A549 (cell line): ENCODE results near the gene PCSK6. TPM values are rescaled to one million over a fixed set of nuclear protein-coding genes. Genes with fewer than 3 reads are reported as not detected.

Experiments used
- ATAC-seq, 2 experiments: fragments of 200-7000 bp in 1 of 2; fragments of >200 bp in 1 of 2; cut with Nextera tagmentation in 1 of 2; cut with Tn5 transposase in 1 of 2; 3 replicates each; pipeline versions ENCODE4 v1.8.0 to v1.9.1; 2018 to 2020; ENCODE audit warnings: mild to moderate bottlenecking in 1 of 2, moderate library complexity in 1 of 2
- CTCF ChIA-PET: fragments of 300-600 bp; sonication (Branson Sonifier 250); formaldehyde crosslinking; extraction: SDS; loops from one replicate; lab custom pipeline; 2021; ENCODE audit warnings: antibody characterized with exemption, inconsistent platforms; lab: Yijun Ruan, JAX
- POLR2A ChIA-PET: fragments of 350-600 bp; formaldehyde crosslinking; extraction: SDS; loops from one replicate; lab custom pipeline; 2021; ENCODE audit warnings: antibody characterized with exemption, inconsistent platforms; lab: Yijun Ruan, JAX
- DNase-seq, 2 experiments: peaks; one replicate each; pipeline versions ENCODE4 v3.0.0 to v3.0.0-alpha.2; 2011 to 2016; ENCODE audit warnings: low read depth in 1 of 2, low spot score in 1 of 2
- FAIRE-seq: peaks from 2 replicates; lab custom pipeline; 2011; peaks lifted over from hg19 to GRCh38; lab: Jason Lieb, UNC
- H3K27ac ChIP-seq, 2 experiments: fragments of >200 bp; sonication (Bioruptor Twin); formaldehyde crosslinking; 3 replicates each; pipeline ENCODE4 v1.5.1; 2016 to 2017
- H3K4me1 ChIP-seq: fragments of >200 bp; sonication (Bioruptor Twin); formaldehyde crosslinking; 3 replicates; pipeline ENCODE4 v1.6.1; 2016
- H3K4me2 ChIP-seq: fragments of >200 bp; sonication (Bioruptor Twin); formaldehyde crosslinking; 3 replicates; pipeline ENCODE4 v1.6.1; 2016
- H3K4me3 ChIP-seq: fragments of >200 bp; sonication (Bioruptor Twin); formaldehyde crosslinking; 3 replicates; pipeline ENCODE4 v1.5.1; 2016
- H3K9me3 ChIP-seq: fragments of >200 bp; sonication (Bioruptor Twin); formaldehyde crosslinking; 3 replicates; pipeline ENCODE4 v1.6.1; 2016
- BCL3 ChIP-seq: fragments of >200 bp; sonication (Bioruptor Twin); formaldehyde crosslinking; IDR thresholded peaks from 3 replicates; pipeline ENCODE4 v1.6.1; 2016
- CHD2 ChIP-seq: fragments of 150-350 bp; IDR thresholded peaks from 2 replicates; pipeline ENCODE4 v1.6.1; 2014; ENCODE audit warnings: low read length; ENCODE audit not compliant: partially characterized antibody
- CTCF ChIP-seq: fragments of >200 bp; sonication (Bioruptor Twin); formaldehyde crosslinking; IDR thresholded peaks from 3 replicates; pipeline ENCODE4 v1.5.1; 2016
- EP300 ChIP-seq, 2 experiments: fragments of >200 bp; sonication (Bioruptor Twin); formaldehyde crosslinking; IDR thresholded peaks; 2 replicates in 1 of 2; 3 replicates in 1 of 2; pipeline ENCODE4 v1.6.1; 2016 to 2017
- ESRRA ChIP-seq: fragments of 150-350 bp; IDR thresholded peaks from 2 replicates; pipeline ENCODE4 v1.6.1; 2014; ENCODE audit warnings: mild to moderate bottlenecking, low read length, borderline replicate concordance
- FOSL2 ChIP-seq, 2 experiments: fragments of 450-650 bp in 1 of 2; fragments of >200 bp in 1 of 2; sonication (Bioruptor Twin) in 1 of 2; formaldehyde crosslinking; IDR thresholded peaks; 2 replicates each; pipeline versions ENCODE4 v1.5.0 to v1.6.1; 2016 to 2020; ENCODE audit warnings: mild to moderate bottlenecking in 1 of 2, moderate library complexity in 1 of 2
- FOXS1 ChIP-seq: fragments of 250-450 bp; sonication (Bioruptor Pico); IDR thresholded peaks from 2 replicates; pipeline ENCODE4 v1.5.0; 2020; ENCODE audit warnings: mild to moderate bottlenecking, moderate library complexity
- HDAC2 ChIP-seq: fragments of 200-600 bp; sonication (generic); IDR thresholded peaks from 2 replicates; pipeline ENCODE4 v1.6.1; 2016
- HES2 ChIP-seq: fragments of >200 bp; sonication (Bioruptor Twin); formaldehyde crosslinking; IDR thresholded peaks from 2 replicates; pipeline ENCODE4 v1.6.1; 2016
- HOXA7 ChIP-seq: fragments of 250-450 bp; sonication (Bioruptor Pico); IDR thresholded peaks from 2 replicates; pipeline ENCODE4 v1.5.0; 2020; ENCODE audit warnings: mild to moderate bottlenecking, moderate library complexity
- HOXB13 ChIP-seq: fragments of 250-450 bp; sonication (Bioruptor Pico); IDR thresholded peaks from 2 replicates; pipeline ENCODE4 v1.5.0; 2020; ENCODE audit warnings: low read depth, mild to moderate bottlenecking, moderate library complexity
- JUNB ChIP-seq: fragments of >200 bp; sonication (Bioruptor Twin); formaldehyde crosslinking; IDR thresholded peaks from 2 replicates; pipeline ENCODE4 v1.6.1; 2016
- MAX ChIP-seq: IDR thresholded peaks from 2 replicates; pipeline ENCODE4 v1.6.1; 2012
- MAZ ChIP-seq: fragments of 150-350 bp; IDR thresholded peaks from 2 replicates; pipeline ENCODE4 v1.6.1; 2014; ENCODE audit warnings: antibody characterized with exemption, low read depth, low read length, borderline replicate concordance
- MYC ChIP-seq: IDR thresholded peaks from 2 replicates; pipeline ENCODE4 v1.6.1; 2012; ENCODE audit warnings: mild to moderate bottlenecking, inconsistent platforms, low read length, improper control_type of control experiment, borderline replicate concordance
- NFE2L2 ChIP-seq: fragments of 150-350 bp; conservative IDR thresholded peaks from 2 replicates; pipeline ENCODE4 v1.6.1; 2014; ENCODE audit warnings: low read length
- POLR2A ChIP-seq: IDR thresholded peaks from 2 replicates; pipeline ENCODE4 v1.6.1; 2012; ENCODE audit warnings: mild to moderate bottlenecking, low read length
- RCOR1 ChIP-seq: fragments of 150-350 bp; IDR thresholded peaks from 2 replicates; pipeline ENCODE4 v1.6.1; 2014; ENCODE audit warnings: antibody characterized with exemption, low read length, low read depth
- TFCP2L1 ChIP-seq: fragments of 250-450 bp; sonication (Bioruptor Pico); IDR thresholded peaks from 2 replicates; pipeline ENCODE4 v1.5.0; 2021; ENCODE audit warnings: mild to moderate bottlenecking
- USF2 ChIP-seq: fragments of 450-650 bp; IDR thresholded peaks from 2 replicates; pipeline ENCODE4 v1.6.1; 2014; ENCODE audit warnings: antibody characterized with exemption
- ZNF302 ChIP-seq: fragments of 250-450 bp; sonication (Bioruptor Pico); IDR thresholded peaks from 2 replicates; pipeline ENCODE4 v1.9.0; 2021; ENCODE audit warnings: inconsistent platforms, mild to moderate bottlenecking, moderate library complexity
- WGBS: methylation state at CpG from one replicate; pipeline ENCODE4 v1.1.6; 2017; ENCODE audit errors: missing lambda C conversion rate; 5-methylcytosine and 5-hydroxymethylcytosine counted together
- polyA plus RNA-seq, 4 experiments: library from polyadenylated mRNA; depleted of rRNA in 3 of 4; stranded (reverse); fragments of >200 nt; fragmentation: RNase III in 1 of 4; extraction: RNeasy Plus Mini Kit Qiagen cat#74134 plus additional on column Dnase treatment in 1 of 4; gene quantifications; 2 replicates in 3 of 4; 3 replicates in 1 of 4; pipeline ENCODE4 v1.2.3, GENCODE V29; 2011 to 2017
- TF ChIP-seq, protein P1 (sequence below): fragments of 250-450 bp; sonication (Bioruptor Pico); IDR thresholded peaks from 2 replicates; pipeline ENCODE4 v1.5.0; 2020; ENCODE audit warnings: low read depth, mild to moderate bottlenecking, moderate library complexity

The PCSK6 gene
- polyA plus RNA-seq, 2 of the 4 experiments (the other 2 are of a cell fraction): 10.0 to 15.2 TPM

DNA sequence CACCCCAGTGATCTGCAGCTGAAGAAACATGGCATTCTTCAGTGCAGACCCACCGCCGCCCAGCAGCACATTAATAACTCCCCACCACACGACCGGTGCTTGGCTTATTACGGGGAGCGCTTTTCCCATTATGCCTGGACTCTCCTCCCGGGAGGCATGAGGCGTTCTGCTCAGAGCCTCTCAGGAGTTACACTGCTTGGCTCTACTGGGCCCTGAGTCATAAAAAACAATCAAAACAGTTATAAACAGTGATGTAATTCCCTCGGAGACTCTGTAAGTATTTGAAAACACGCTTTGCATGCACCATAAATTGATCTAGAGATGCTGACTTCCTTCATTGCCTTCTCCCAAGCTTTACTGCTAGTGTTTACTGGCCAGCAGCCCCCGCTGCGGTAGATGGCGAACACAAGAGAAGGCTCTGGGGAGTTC, 117.3 kb downstream of the PCSK6 start (continued):
- TF ChIP-seq, protein P1, sequence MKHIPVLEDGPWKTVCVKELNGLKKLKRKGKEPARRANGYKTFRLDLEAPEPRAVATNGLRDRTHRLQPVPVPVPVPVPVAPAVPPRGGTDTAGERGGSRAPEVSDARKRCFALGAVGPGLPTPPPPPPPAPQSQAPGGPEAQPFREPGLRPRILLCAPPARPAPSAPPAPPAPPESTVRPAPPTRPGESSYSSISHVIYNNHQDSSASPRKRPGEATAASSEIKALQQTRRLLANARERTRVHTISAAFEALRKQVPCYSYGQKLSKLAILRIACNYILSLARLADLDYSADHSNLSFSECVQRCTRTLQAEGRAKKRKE (CRISPR knock-in tag): no peak
- TF ChIP-seq HDAC2 (no peak), MAZ (no peak), ZNF302 (no peak)

DNA sequence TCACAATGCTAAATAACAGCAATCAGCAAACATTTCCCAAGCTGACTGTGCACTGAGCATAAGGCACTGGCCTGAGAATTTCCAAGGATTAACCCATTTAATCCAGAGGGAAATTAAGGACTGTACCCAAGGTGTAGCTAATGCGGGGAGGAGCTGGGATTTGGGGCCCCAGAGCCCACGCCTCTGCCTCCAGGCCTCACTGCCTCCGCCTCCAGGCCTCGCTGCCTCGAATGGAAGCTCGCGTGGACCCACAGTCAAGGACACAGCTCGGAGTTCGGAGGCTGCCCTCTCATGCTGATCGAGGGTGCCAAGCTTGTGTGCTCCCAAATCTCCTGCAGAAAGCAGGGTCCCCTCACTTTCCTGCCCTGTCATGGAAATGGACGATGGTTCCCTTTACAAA, 118.0 kb downstream of the PCSK6 start:
- DNase-seq: no peak
- no peak for FAIRE-seq
- POLR2A ChIA-PET: no interaction called here

DNA sequence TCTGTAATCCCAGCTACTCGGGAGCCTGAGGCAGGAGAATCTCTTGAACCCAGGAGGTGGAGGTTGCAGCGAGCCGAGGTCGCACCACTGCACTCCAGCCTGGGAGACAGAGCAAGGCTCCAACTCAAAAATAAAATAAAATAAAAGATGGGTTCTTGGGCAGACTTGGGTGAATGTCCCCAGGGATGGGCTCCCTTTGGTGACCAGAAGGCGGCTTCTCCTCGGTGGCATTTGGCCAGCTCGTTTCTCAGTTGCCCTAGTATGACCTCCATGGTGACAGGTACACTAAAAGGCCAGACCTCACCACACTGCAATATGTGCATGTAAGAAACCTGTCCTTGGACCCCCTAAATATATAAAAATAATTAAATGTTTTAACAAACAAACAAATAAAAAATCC, 118.4 kb downstream of the PCSK6 start:
- CTCF ChIA-PET: interaction anchor here (0.5 to 3.5 kb wide), 4 partner anchors 9 to 270 kb away, joined by 3 to 11 read pairs (median 4); no protein-coding TSS in a partner anchor
- WGBS: 94% methylated on average over 7 of the region's 7 CpGs
- no peak for FAIRE-seq
- Histone ChIP-seq H3K4me2 (no peak overlapping the region), H3K9me3 (no peaks in the 10 kb centered on the region), H3K4me3 (no peak overlapping the region), H3K27ac (no peak overlapping the region), H3K4me1 (no peaks in the 10 kb centered on the region)
- POLR2A ChIA-PET: no interaction called here
- no peak for ATAC-seq
- TF ChIP-seq HOXB13: no peak
- no peak for TF ChIP-seq HDAC2
- TF ChIP-seq BCL3: no peak
- TF ChIP-seq ESRRA: no peak
- TF ChIP-seq USF2: no peak
- TF ChIP-seq HES2: no peak
- DNase-seq: no peak

More for the DNA sequence above, 118.0 kb downstream of the PCSK6 start:
- Histone ChIP-seq H3K4me3 (no peak overlapping the region), H3K4me1 (no peaks in the 10 kb centered on the region), H3K9me3 (no peaks in the 10 kb centered on the region), H3K4me2 (no peak overlapping the region), H3K27ac (no peak overlapping the region)
- 89% methylated on average over 11 of the region's 11 CpGs for WGBS
- ATAC-seq: no peak
- CTCF ChIA-PET: interaction anchor here (0.5 to 3.5 kb wide), 4 partner anchors 9 to 270 kb away, joined by 3 to 11 read pairs (median 4); no protein-coding TSS in a partner anchor
- TF ChIP-seq FOSL2 (IDR thresholded peaks at IDR 0.05) (no peak), FOSL2 (CRISPR knock-in tag; IDR thresholded peaks at IDR 0.05) (no peak), JUNB (no peak), FOXS1 (CRISPR knock-in tag) (no peak), HES2 (no peak), POLR2A (no peak), HDAC2 (no peak), NFE2L2 (no peak), HOXB13 (no peak), ESRRA (no peak), HOXA7 (CRISPR knock-in tag) (no peak), EP300 (IDR thresholded peaks at IDR 0.05) (no peak), MYC (no peak), CHD2 (no peak), ZNF302 (no peak), MAX (no peak), TFCP2L1 (no peak), RCOR1 (no peak), CTCF (no peak)
- TF ChIP-seq, protein P1 (CRISPR knock-in tag): no peak
